Calu3 (cell line): ENCODE measurements around the gene HIVEP3. TPM values are rescaled to one million over a fixed set of nuclear protein-coding genes. Genes with fewer than 3 reads are reported as not detected.

ENCODE experiments used
- BruUV-seq: library from RNA; stranded (reverse); fragments of 400-500 nt; replicated peaks from 2 replicates; lab custom pipeline; 2021; lab: Mats Ljungman, UMichigan
- CTCF ChIA-PET: fragments of 300-600 bp; sonication (Branson Sonifier 250); formaldehyde crosslinking; loops from one replicate; lab custom pipeline; 2022; ENCODE audit warnings: antibody characterized with exemption; lab: Charles Lee
- DNase-seq: peaks from one replicate; pipeline ENCODE4 v3.0.0; 2022
- H3K27ac Mint-ChIP-seq: one replicate; pipeline ENCODE4 v1.8.0; 2022; ENCODE audit warnings: mixed read lengths; ENCODE audit not compliant: unreplicated experiment
- H3K27me3 Mint-ChIP-seq: one replicate; pipeline ENCODE4 v1.8.0; 2022; ENCODE audit warnings: mixed read lengths; ENCODE audit not compliant: unreplicated experiment
- H3K36me3 Mint-ChIP-seq: one replicate; pipeline ENCODE4 v1.8.0; 2022; ENCODE audit warnings: mild to moderate bottlenecking, moderate library complexity, mixed read lengths; ENCODE audit not compliant: insufficient read depth, unreplicated experiment
- H3K4me1 Mint-ChIP-seq: one replicate; pipeline ENCODE4 v1.8.0; 2022; ENCODE audit warnings: mild to moderate bottlenecking, low read depth, mixed read lengths; ENCODE audit not compliant: unreplicated experiment
- H3K4me3 Mint-ChIP-seq: one replicate; pipeline ENCODE4 v1.8.0; 2022; ENCODE audit warnings: mild to moderate bottlenecking, low read depth, moderate library complexity, mixed read lengths; ENCODE audit not compliant: unreplicated experiment
- H3K9me3 Mint-ChIP-seq: one replicate; pipeline ENCODE4 v1.8.0; 2022; ENCODE audit warnings: low read depth, mixed read lengths; ENCODE audit not compliant: unreplicated experiment
- CTCF ChIP-seq: fragments of 200-600 bp; IDR thresholded peaks from one replicate; pipeline ENCODE4 v1.8.0; 2022; ENCODE audit warnings: antibody characterized with exemption; ENCODE audit not compliant: unreplicated experiment
- intact Hi-C: fragments of 100-400 bp; cut with micrococcal nuclease; formaldehyde crosslinking; loops from one replicate; pipeline ENCODE4 v1.10.0; 2022; ENCODE audit not compliant: unreplicated experiment
- total RNA-seq: library from RNA; stranded (reverse); gene quantifications from 2 replicates; pipeline ENCODE4 v1.2.3, GENCODE V29; 2022

HIVEP3 gene
- total RNA-seq, 1 experiment from 2014 or later: 9.0 TPM

- TF ChIP-seq CTCF: no peak
- Mint-ChIP-seq H3K4me1 (peaks cover 22% of the 10 kb centered on the region), H3K9me3 (no peaks in the 10 kb centered on the region), H3K4me3 (no peak overlapping the region), H3K27ac (no peak overlapping the region), H3K36me3 (no peaks in the 10 kb centered on the region), H3K27me3 (no peaks in the 10 kb centered on the region)
- CTCF ChIA-PET: interaction anchor here (1.2 to 1.6 kb wide), 2 partner anchors 9 to 10 kb away, joined by 4 read pairs; no protein-coding TSS in a partner anchor
- no TSS peak for BruUV-seq
- intact Hi-C loops: no loop called here
- DNase-seq: no peak
These were observed 237.2 kb downstream of the HIVEP3 start for GRCh38 chr1:41681331-41682098.

- no peaks in the 10 kb centered on the region for H3K9me3 Mint-ChIP-seq
- no peaks in the 10 kb centered on the region for H3K36me3 Mint-ChIP-seq
- CTCF ChIA-PET: no interaction called here
- no TSS peak for BruUV-seq
- no peak for DNase-seq
- TF ChIP-seq CTCF: no peak
- H3K27me3 Mint-ChIP-seq: peaks cover 11% of the 10 kb centered on the region
- H3K4me1 Mint-ChIP-seq: peaks cover 26% of the 10 kb centered on the region
- no peak overlapping the region for H3K4me3 Mint-ChIP-seq
- intact Hi-C loops: no loop called here
- H3K27ac Mint-ChIP-seq: no peak overlapping the region
These were observed 238.7 kb downstream of the HIVEP3 start for GRCh38 chr1:41679994-41680393.

GRCh38 chr1:41679531-41679930, 239.2 kb downstream of the HIVEP3 start:
- H3K27ac Mint-ChIP-seq: no peak overlapping the region

GRCh38 chr1:41678111-41678878, 240.4 kb downstream of the HIVEP3 start:
- Mint-ChIP-seq H3K9me3 (no peaks in the 10 kb centered on the region), H3K27me3 (peaks cover 26% of the 10 kb centered on the region), H3K27ac (no peak overlapping the region), H3K36me3 (no peaks in the 10 kb centered on the region), H3K4me1 (peaks cover 18% of the 10 kb centered on the region), H3K4me3 (no peak overlapping the region)
- no peak for TF ChIP-seq CTCF
- intact Hi-C loops: no loop called here
- BruUV-seq: no TSS peak
- no peak for DNase-seq
- CTCF ChIA-PET: no interaction called here

More at GRCh38 chr1:41679531-41679930, 239.2 kb downstream of the HIVEP3 start:
- Mint-ChIP-seq H3K9me3 (no peaks in the 10 kb centered on the region), H3K36me3 (no peaks in the 10 kb centered on the region), H3K4me3 (no peak overlapping the region), H3K4me1 (peaks cover 22% of the 10 kb centered on the region), H3K27me3 (peaks cover 15% of the 10 kb centered on the region)
- BruUV-seq: no TSS peak
- CTCF ChIA-PET: no interaction called here
- intact Hi-C loops: no loop called here
- no peak for TF ChIP-seq CTCF
- no peak for DNase-seq
